ENCODE measurements around the gene HOMER1. TPM values are rescaled to one million over a fixed set of nuclear protein-coding genes. Genes with fewer than 3 reads are reported as not detected.

The HOMER1 gene
- total and polyA plus RNA-seq, 10 of the 15 experiments (the other 5 are each of a cell fraction or from before 2014, with no cell fraction given), result 0.96 to 22.0 (median 7.5) TPM

GRCh38 chr5:79536193-79536906 is 22.4 kb upstream of the HOMER1 start:
- DNase-seq (ENCODE audit: low read depth, low spot score), result no peak
- TF ChIP-seq MTA3 (IDR thresholded peaks at IDR 0.05; ENCODE audit: borderline replicate concordance, low read length), result no peak
- no peak for TF ChIP-seq CUX1 (IDR thresholded peaks at IDR 0.05; ENCODE audit: insufficient replicate concordance, low read depth, low read length)
- no peak for TF ChIP-seq RUNX3 (IDR thresholded peaks at IDR 0.05; ENCODE audit: low read length)
- TF ChIP-seq SREBF1 (IDR thresholded peaks at IDR 0.05; ENCODE audit: low read length), result no peak
- no peak for TF ChIP-seq NR2C2 (IDR thresholded peaks at IDR 0.05; ENCODE audit: borderline replicate concordance, control insufficient read depth, insufficient read length, low read depth)
- no peak for TF ChIP-seq HDAC2 (IDR thresholded peaks at IDR 0.05)
- no peak for TF ChIP-seq BHLHE40 (IDR thresholded peaks at IDR 0.05; ENCODE audit: borderline replicate concordance in 1 of 2, low read depth in 2 of 2, low read length in 1 of 2)
- no peak for TF ChIP-seq SRF (IDR thresholded peaks at IDR 0.05; ENCODE audit: low read depth in 2 of 2, low read length in 2 of 2)
- no peak for TF ChIP-seq IRF4 (IDR thresholded peaks at IDR 0.05; ENCODE audit: low read depth, low read length)
- TF ChIP-seq EZH2 (IDR thresholded peaks at IDR 0.05; ENCODE audit: borderline replicate concordance, control insufficient read depth, low read depth, low read length), result no peak
- TF ChIP-seq TARDBP (IDR thresholded peaks at IDR 0.05; ENCODE audit: borderline replicate concordance), result no peak
- no peak for TF ChIP-seq NFYA (IDR thresholded peaks at IDR 0.05; ENCODE audit: borderline replicate concordance, low read depth, low read length)
- TF ChIP-seq ZSCAN29 (IDR thresholded peaks at IDR 0.05), result no peak
- no peak for TF ChIP-seq ZNF384 (IDR thresholded peaks at IDR 0.05; ENCODE audit: borderline replicate concordance, low read depth, low read length)
- TF ChIP-seq NKRF (conservative IDR thresholded peaks at IDR 0.05), result no peak
- in situ Hi-C loops (cut with MboI) (no loop called here), intact Hi-C loops (cut with micrococcal nuclease; ENCODE audit: unreplicated experiment) (no loop called here)
- no peak overlapping the region for H3K9ac ChIP-seq (ENCODE audit: control insufficient read depth, insufficient read depth, low read length)
- BruUV-seq (replicated peaks), result no TSS peak
- CTCF ChIA-PET, result interaction anchor here (1.1 to 1.4 kb wide), 3 partner anchors 11 to 403 kb away, joined by 3 to 4 read pairs (median 3); no protein-coding TSS in a partner anchor
- SMC1A ChIA-PET (ENCODE audit: uncharacterized antibody, unreplicated experiment), result interaction anchor here (2.0 kb wide), 1 partner anchor 28 kb away, joined by 5 read pairs; no protein-coding TSS in a partner anchor
- H2AFZ ChIP-seq (ENCODE audit: control insufficient read depth, low read depth, low read length), result no peak overlapping the region
- FAIRE-seq, result no peak
- H3K4me1 ChIP-seq (ENCODE audit: control insufficient read depth, insufficient read depth, low read length), result no peaks in the 10 kb centered on the region
- H3K27ac ChIP-seq (ENCODE audit: control insufficient read depth, insufficient read depth), result no peak overlapping the region
- no peaks in the 10 kb centered on the region for H3K79me2 ChIP-seq (ENCODE audit: control insufficient read depth, insufficient read depth, low read length)
- H3K36me3 ChIP-seq (ENCODE audit: control insufficient read depth in 2 of 2, insufficient read depth in 2 of 2, low read length in 1 of 2), result no peaks in the 10 kb centered on the region
- 18% methylated on average over 3 of the region's 3 CpGs for WGBS (ENCODE audit: insufficient coverage, insufficient replicate concordance, low lambda C conversion rate, missing lambda C conversion rate)
- POLR2A ChIA-PET, result no interaction called here
- no peak for ATAC-seq
- H3K9me3 ChIP-seq (replicated peaks; ENCODE audit: control insufficient read depth, insufficient read depth, low read length), result no peaks in the 10 kb centered on the region
- H3K4me2 ChIP-seq (ENCODE audit: control insufficient read depth, insufficient read depth), result no peak overlapping the region
- no peaks in the 10 kb centered on the region for H4K20me1 ChIP-seq (ENCODE audit: control insufficient read depth, insufficient read depth)
- H3K27me3 ChIP-seq (replicated peaks in 1 of 2; ENCODE audit: control insufficient read depth in 2 of 2, insufficient read depth in 2 of 2, low read length in 1 of 2), result no peaks in the 10 kb centered on the region
- RAD21 ChIA-PET (ENCODE audit: unreplicated experiment), result no interaction called here
- H3K4me3 ChIP-seq, result no peak overlapping the region

All from GM12878 (cell line).